Mesendoderm (in vitro differentiated cells): ENCODE measurements around the gene PRKAR1A.

ENCODE experiments used
- DNase-seq: peaks from one replicate; pipeline ENCODE4 v3.0.0; 2013
- H2AK5ac ChIP-seq: 2 replicates; pipeline ENCODE4 v1.6.1; 2013; ENCODE audit warnings: low read length, inconsistent platforms
- H2BK120ac ChIP-seq: 2 replicates; pipeline ENCODE4 v1.6.1; 2013; ENCODE audit warnings: low read depth, mild to moderate bottlenecking, low read length, moderate library complexity, mixed read lengths
- H2BK15ac ChIP-seq: replicated peaks from 2 replicates; pipeline ENCODE4 v1.6.1; 2013; ENCODE audit warnings: low read depth, mild to moderate bottlenecking, moderate library complexity
- H2BK5ac ChIP-seq: 2 replicates; pipeline ENCODE4 v1.6.1; 2013; ENCODE audit warnings: low read length, inconsistent platforms
- H3K18ac ChIP-seq: 2 replicates; pipeline ENCODE4 v1.6.1; 2013; ENCODE audit warnings: mild to moderate bottlenecking, low read length, mixed read lengths
- H3K23ac ChIP-seq: one replicate; pipeline ENCODE4 v1.6.1; 2013; ENCODE audit warnings: low read length
- H3K27ac ChIP-seq: 2 replicates; pipeline ENCODE4 v1.5.1; 2013; ENCODE audit warnings: low read depth, mild to moderate bottlenecking, inconsistent platforms, low read length, moderate library complexity
- H3K27me3 ChIP-seq: 2 replicates; pipeline ENCODE4 v1.6.1; 2013; ENCODE audit warnings: low read length, control low read depth, mild to moderate bottlenecking, inconsistent platforms; ENCODE audit not compliant: insufficient read depth, poor library complexity
- H3K36me3 ChIP-seq: 2 replicates; pipeline ENCODE4 v1.6.1; 2013; ENCODE audit warnings: low read length, inconsistent platforms; ENCODE audit not compliant: control insufficient read depth, insufficient read depth
- H3K4ac ChIP-seq: one replicate; pipeline ENCODE4 v1.6.1; 2013; ENCODE audit warnings: low read depth, mild to moderate bottlenecking, low read length, moderate library complexity
- H3K4me1 ChIP-seq: 2 replicates; pipeline ENCODE4 v1.6.1; 2013; ENCODE audit warnings: low read depth, low read length, inconsistent platforms; ENCODE audit not compliant: control insufficient read depth
- H3K4me2 ChIP-seq: 2 replicates; pipeline ENCODE4 v1.6.1; 2013; ENCODE audit warnings: low read length
- H3K4me3 ChIP-seq: 2 replicates; pipeline ENCODE4 v1.5.1; 2013; ENCODE audit warnings: mild to moderate bottlenecking, low read length
- H3K56ac ChIP-seq: one replicate; pipeline ENCODE4 v1.6.1; 2013; ENCODE audit warnings: low read length
- H3K79me1 ChIP-seq: 2 replicates; pipeline ENCODE4 v1.6.1; 2013; ENCODE audit warnings: low read length, inconsistent platforms
- H3K79me2 ChIP-seq: 2 replicates; pipeline ENCODE4 v1.6.1; 2013; ENCODE audit warnings: mild to moderate bottlenecking, low read length; ENCODE audit not compliant: control insufficient read depth, insufficient read depth
- H3K9ac ChIP-seq: 2 replicates; pipeline ENCODE4 v1.6.1; 2013; ENCODE audit warnings: low read length, inconsistent platforms
- H4K5ac ChIP-seq: one replicate; pipeline ENCODE4 v1.6.1; 2013; ENCODE audit warnings: low read length
- H4K8ac ChIP-seq: one replicate; pipeline ENCODE4 v1.6.1; 2013; ENCODE audit warnings: low read depth, mild to moderate bottlenecking, control low read depth, low read length, moderate library complexity
- WGBS: extraction: QIAGEN DNeasy Blood & Tissue Kit; methylation state at CpG from one replicate; pipeline ENCODE4 v1.1.7; 2013; ENCODE audit warnings: low lambda C conversion rate, missing lambda C conversion rate; ENCODE audit not compliant: insufficient coverage; ENCODE audit errors: extremely low coverage; 5-methylcytosine and 5-hydroxymethylcytosine counted together

The PRKAR1A gene

GRCh38 chr17:68595986-68596385 is 83.8 kb downstream of the PRKAR1A start:
- Histone ChIP-seq H3K18ac (no peak overlapping the region), H3K27ac (no peak overlapping the region), H2AK5ac (no peak overlapping the region), H3K79me2 (peaks cover 58% of the 10 kb centered on the region), H4K8ac (no peak overlapping the region), H3K4me2 (no peak overlapping the region), H3K23ac (no peak overlapping the region), H3K56ac (no peak overlapping the region), H3K79me1 (peaks cover 8% of the 10 kb centered on the region), H2BK120ac (no peak overlapping the region), H3K9ac (no peak overlapping the region), H2BK15ac (no peak overlapping the region), H3K27me3 (no peaks in the 10 kb centered on the region), H3K4me1 (peaks cover 5% of the 10 kb centered on the region), H2BK5ac (no peak overlapping the region), H3K4me3 (no peak overlapping the region), H3K36me3 (peaks cover 2% of the 10 kb centered on the region), H3K4ac (no peak overlapping the region), H4K5ac (no peak overlapping the region)
- no peak for DNase-seq
- no CpG with 5 or more reads among the region's 2 CpGs for WGBS

GRCh38 chr17:68596411-68596945 is 84.2 kb downstream of the PRKAR1A start:
- Histone ChIP-seq H2BK15ac (no peak overlapping the region), H3K4ac (no peak overlapping the region)
- no CpG with 5 or more reads among the region's 5 CpGs for WGBS

GRCh38 chr17:68598074-68598473 is 85.8 kb downstream of the PRKAR1A start:
- Histone ChIP-seq H3K79me1 (peaks cover 6% of the 10 kb centered on the region), H4K5ac (no peak overlapping the region), H3K36me3 (peaks cover 2% of the 10 kb centered on the region), H3K4ac (no peak overlapping the region), H3K4me3 (peak overlapping the region; percentile 8), H3K56ac (peak overlapping the region; percentile 19), H2BK15ac (no peak overlapping the region), H2AK5ac (no peak overlapping the region), H3K4me1 (peaks cover 5% of the 10 kb centered on the region), H3K27ac (peak overlapping the region; percentile 5), H2BK120ac (no peak overlapping the region), H3K27me3 (no peaks in the 10 kb centered on the region), H3K9ac (peak overlapping the region; percentile 95), H4K8ac (no peak overlapping the region), H3K18ac (no peak overlapping the region), H2BK5ac (no peak overlapping the region), H3K4me2 (peak overlapping the region; percentile 23), H3K79me2 (peaks cover 59% of the 10 kb centered on the region), H3K23ac (no peak overlapping the region)
- no peak for DNase-seq
- no CpG with 5 or more reads among the region's 4 CpGs for WGBS

More at GRCh38 chr17:68596411-68596945, 84.2 kb downstream of the PRKAR1A start:
- H2BK5ac ChIP-seq = no peak overlapping the region
- no peak overlapping the region for H3K56ac ChIP-seq
- no peak overlapping the region for H2BK120ac ChIP-seq
- H3K27ac ChIP-seq = no peak overlapping the region
- H3K23ac ChIP-seq = no peak overlapping the region
- H2AK5ac ChIP-seq = no peak overlapping the region
- no peak overlapping the region for H3K4me3 ChIP-seq
- peaks cover 8% of the 10 kb centered on the region for H3K79me1 ChIP-seq
- no peak overlapping the region for H4K5ac ChIP-seq
- peaks cover 5% of the 10 kb centered on the region for H3K4me1 ChIP-seq
- H4K8ac ChIP-seq = no peak overlapping the region
- H3K36me3 ChIP-seq = peaks cover 2% of the 10 kb centered on the region
- H3K79me2 ChIP-seq = peaks cover 59% of the 10 kb centered on the region
- H3K18ac ChIP-seq = no peak overlapping the region
- DNase-seq = no peak
- H3K4me2 ChIP-seq = peak overlapping the region; percentile 23
- no peaks in the 10 kb centered on the region for H3K27me3 ChIP-seq
- H3K9ac ChIP-seq = peak overlapping the region; percentile 17

GRCh38 chr17:68598545-68598961 is 86.3 kb downstream of the PRKAR1A start:
- peaks cover 56% of the 10 kb centered on the region for H3K79me2 ChIP-seq
- WGBS = no CpG with 5 or more reads among the region's 4 CpGs

DNA sequence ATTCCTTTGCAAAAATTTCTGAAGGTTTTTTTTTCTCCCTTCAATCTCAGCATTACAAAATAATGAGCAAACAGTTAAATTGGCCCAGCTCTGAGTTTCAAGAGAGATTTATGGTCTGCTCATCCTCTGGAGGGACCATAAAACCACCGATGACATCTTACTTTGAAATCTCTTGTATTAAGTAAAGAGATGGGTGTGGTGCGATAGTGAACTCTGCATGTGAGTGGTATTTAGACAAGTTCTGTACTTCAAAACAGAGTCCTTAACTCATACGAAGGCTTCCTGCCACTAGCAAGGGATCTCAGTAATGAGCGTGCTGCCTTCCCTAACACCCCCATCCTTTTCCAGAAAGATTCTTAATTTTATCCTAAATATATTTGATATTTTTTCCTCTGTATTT is 86.9 kb downstream of the PRKAR1A start:
- DNase-seq = no peak
- Histone ChIP-seq H2BK120ac (no peak overlapping the region), H3K79me1 (peaks cover 5% of the 10 kb centered on the region), H3K4me2 (no peak overlapping the region), H3K4me1 (peaks cover 11% of the 10 kb centered on the region), H2AK5ac (no peak overlapping the region), H3K27ac (peak overlapping the region; percentile 85), H2BK5ac (no peak overlapping the region), H3K4ac (no peak overlapping the region), H3K18ac (no peak overlapping the region), H3K23ac (no peak overlapping the region), H2BK15ac (no peak overlapping the region), H3K36me3 (peaks cover 2% of the 10 kb centered on the region), H3K27me3 (no peaks in the 10 kb centered on the region), H4K5ac (no peak overlapping the region), H4K8ac (no peak overlapping the region), H3K56ac (peak overlapping the region; percentile 98), H3K79me2 (peaks cover 53% of the 10 kb centered on the region), H3K9ac (peak overlapping the region; percentile 95), H3K4me3 (peak overlapping the region; percentile 74)
- no CpG with 5 or more reads among the region's 4 CpGs for WGBS

More at GRCh38 chr17:68598545-68598961, 86.3 kb downstream of the PRKAR1A start:
- H2BK5ac ChIP-seq = no peak overlapping the region
- no peak overlapping the region for H3K23ac ChIP-seq
- no peak overlapping the region for H4K5ac ChIP-seq
- H4K8ac ChIP-seq = no peak overlapping the region
- no peak for DNase-seq
- peak overlapping the region; percentile 95 for H3K9ac ChIP-seq
- peaks cover 5% of the 10 kb centered on the region for H3K79me1 ChIP-seq
- H3K4ac ChIP-seq = no peak overlapping the region
- no peak overlapping the region for H2BK15ac ChIP-seq
- peak overlapping the region; percentile 36 for H3K56ac ChIP-seq
- H2AK5ac ChIP-seq = no peak overlapping the region
- H3K4me2 ChIP-seq = peak overlapping the region; percentile 23
- H3K36me3 ChIP-seq = peaks cover 2% of the 10 kb centered on the region
- H3K18ac ChIP-seq = no peak overlapping the region
- H2BK120ac ChIP-seq = no peak overlapping the region
- H3K4me1 ChIP-seq = peaks cover 8% of the 10 kb centered on the region
- H3K27ac ChIP-seq = no peak overlapping the region
- peak overlapping the region; percentile 8 for H3K4me3 ChIP-seq
- no peaks in the 10 kb centered on the region for H3K27me3 ChIP-seq
